Calu3 (cell line): ENCODE data around the gene TNNT1. TPM values are rescaled to one million over a fixed set of nuclear protein-coding genes. Genes with fewer than 3 reads are reported as not detected.

Source experiments
- BruUV-seq: library from RNA; stranded (reverse); fragments of 400-500 nt; replicated peaks from 2 replicates; lab custom pipeline; 2021; lab: Mats Ljungman, UMichigan
- CTCF ChIA-PET: fragments of 300-600 bp; sonication (Branson Sonifier 250); formaldehyde crosslinking; loops from one replicate; lab custom pipeline; 2022; ENCODE audit warnings: antibody characterized with exemption; lab: Charles Lee
- DNase-seq: peaks from one replicate; pipeline ENCODE4 v3.0.0; 2022
- H3K27ac Mint-ChIP-seq: one replicate; pipeline ENCODE4 v1.8.0; 2022; ENCODE audit warnings: mixed read lengths; ENCODE audit not compliant: unreplicated experiment
- H3K27me3 Mint-ChIP-seq: one replicate; pipeline ENCODE4 v1.8.0; 2022; ENCODE audit warnings: mixed read lengths; ENCODE audit not compliant: unreplicated experiment
- H3K36me3 Mint-ChIP-seq: one replicate; pipeline ENCODE4 v1.8.0; 2022; ENCODE audit warnings: mild to moderate bottlenecking, moderate library complexity, mixed read lengths; ENCODE audit not compliant: insufficient read depth, unreplicated experiment
- H3K4me1 Mint-ChIP-seq: one replicate; pipeline ENCODE4 v1.8.0; 2022; ENCODE audit warnings: mild to moderate bottlenecking, low read depth, mixed read lengths; ENCODE audit not compliant: unreplicated experiment
- H3K4me3 Mint-ChIP-seq: one replicate; pipeline ENCODE4 v1.8.0; 2022; ENCODE audit warnings: mild to moderate bottlenecking, low read depth, moderate library complexity, mixed read lengths; ENCODE audit not compliant: unreplicated experiment
- H3K9me3 Mint-ChIP-seq: one replicate; pipeline ENCODE4 v1.8.0; 2022; ENCODE audit warnings: low read depth, mixed read lengths; ENCODE audit not compliant: unreplicated experiment
- CTCF ChIP-seq: fragments of 200-600 bp; IDR thresholded peaks from one replicate; pipeline ENCODE4 v1.8.0; 2022; ENCODE audit warnings: antibody characterized with exemption; ENCODE audit not compliant: unreplicated experiment
- intact Hi-C: fragments of 100-400 bp; cut with micrococcal nuclease; formaldehyde crosslinking; loops from one replicate; pipeline ENCODE4 v1.10.0; 2022; ENCODE audit not compliant: unreplicated experiment
- total RNA-seq: library from RNA; stranded (reverse); gene quantifications from 2 replicates; pipeline ENCODE4 v1.2.3, GENCODE V29; 2022

Gene TNNT1
- total RNA-seq, 1 experiment from 2014 or later: 48.8 TPM

GRCh38 chr19:55106591-55106990 is 42.4 kb downstream of the TNNT1 start:
- intact Hi-C loops: no loop called here
- Mint-ChIP-seq H3K36me3 (peaks cover 23% of the 10 kb centered on the region), H3K9me3 (no peaks in the 10 kb centered on the region), H3K27me3 (no peaks in the 10 kb centered on the region), H3K27ac (no peak overlapping the region), H3K4me1 (no peaks in the 10 kb centered on the region), H3K4me3 (no peak overlapping the region)
- DNase-seq: no peak
- no TSS peak for BruUV-seq
- no peak for TF ChIP-seq CTCF
- CTCF ChIA-PET: interaction anchor here (0.6 kb wide), 1 partner anchor 19 kb away, joined by 3 read pairs; no protein-coding TSS in a partner anchor

GRCh38 chr19:55105237-55105636 is 43.8 kb downstream of the TNNT1 start:
- BruUV-seq: no TSS peak
- no peak for TF ChIP-seq CTCF
- intact Hi-C loops: no loop called here
- DNase-seq: no peak
- Mint-ChIP-seq H3K4me1 (no peaks in the 10 kb centered on the region), H3K36me3 (peaks cover 25% of the 10 kb centered on the region), H3K9me3 (no peaks in the 10 kb centered on the region), H3K27me3 (no peaks in the 10 kb centered on the region), H3K27ac (no peak overlapping the region), H3K4me3 (no peak overlapping the region)
- CTCF ChIA-PET: no interaction called here

GRCh38 chr19:55103190-55103589 is 45.8 kb downstream of the TNNT1 start:
- DNase-seq: no peak
- Mint-ChIP-seq H3K9me3 (no peaks in the 10 kb centered on the region), H3K4me1 (no peaks in the 10 kb centered on the region), H3K4me3 (no peak overlapping the region), H3K27me3 (no peaks in the 10 kb centered on the region), H3K36me3 (peaks cover 27% of the 10 kb centered on the region), H3K27ac (no peak overlapping the region)
- CTCF ChIA-PET: interaction anchor here (0.8 kb wide), 1 partner anchor 146 kb away, joined by 6 read pairs; no protein-coding TSS in a partner anchor
- intact Hi-C loops: no loop called here
- no TSS peak for BruUV-seq
- TF ChIP-seq CTCF: no peak

GRCh38 chr19:55101261-55101660 is 47.7 kb downstream of the TNNT1 start:
- CTCF ChIA-PET: no interaction called here
- no peak for DNase-seq
- Mint-ChIP-seq H3K27ac (no peak overlapping the region), H3K36me3 (peaks cover 40% of the 10 kb centered on the region), H3K4me1 (no peaks in the 10 kb centered on the region), H3K9me3 (no peaks in the 10 kb centered on the region), H3K4me3 (no peak overlapping the region), H3K27me3 (no peaks in the 10 kb centered on the region)
- no TSS peak for BruUV-seq
- intact Hi-C loops: no loop called here
- TF ChIP-seq CTCF: no peak
